GM12874 (cell line): ENCODE measurements around the gene YAE1.

ENCODE experiments used
- CTCF ChIP-seq: IDR thresholded peaks from 2 replicates; pipeline ENCODE4 v1.5.1; 2011; ENCODE audit warnings: low read depth, mild to moderate bottlenecking, control low read depth, low read length, moderate library complexity; ENCODE audit not compliant: insufficient read depth

Gene YAE1

GRCh38 chr7:39554583-39555165 is 11.5 kb upstream of the YAE1 start:
- no peak for TF ChIP-seq CTCF

GRCh38 chr7:39557222-39557621 is 9.0 kb upstream of the YAE1 start:
- TF ChIP-seq CTCF: no peak

GRCh38 chr7:39557911-39558310 is 8.3 kb upstream of the YAE1 start:
- no peak for TF ChIP-seq CTCF

- TF ChIP-seq CTCF: no peak
These were observed 5.8 kb upstream of the YAE1 start for GRCh38 chr7:39560408-39560807.

GRCh38 chr7:39560997-39561396 is 5.2 kb upstream of the YAE1 start:
- no peak for TF ChIP-seq CTCF

GRCh38 chr7:39565538-39565937 is 666 bp upstream of the YAE1 start:
- TF ChIP-seq CTCF: no peak

- no peak for TF ChIP-seq CTCF
These were observed 1.1 kb downstream of the YAE1 start for GRCh38 chr7:39567294-39567693.
